Measurements from ENCODE around the gene POTEF. TPM values are rescaled to one million over a fixed set of nuclear protein-coding genes. Genes with fewer than 3 reads are reported as not detected.

Gene POTEF
- total and polyA plus RNA-seq, 4 donors: not detected

DNA sequence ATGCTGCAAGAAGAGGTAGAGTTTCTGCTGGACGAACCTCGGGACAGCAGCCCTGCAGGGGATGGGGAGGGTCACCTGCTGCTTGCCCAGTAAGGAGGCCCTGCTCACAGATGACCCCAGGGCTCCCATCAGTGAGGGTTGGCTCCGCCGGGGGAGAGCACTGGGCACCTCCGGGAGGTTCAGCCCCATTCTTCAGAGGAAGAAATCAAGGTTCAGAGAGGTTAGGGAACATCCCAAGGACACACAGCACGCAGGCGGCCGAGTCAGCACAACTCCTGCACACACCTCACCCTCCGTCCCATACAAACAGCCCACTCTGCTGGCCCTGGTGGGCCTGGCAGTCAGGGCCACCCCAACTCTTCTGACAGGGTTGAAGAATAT, 27.6 kb upstream of the POTEF start:
- no peaks in the 10 kb centered on the region for H3K4me1 ChIP-seq (ENCODE audit: control insufficient read depth in 4 of 4, insufficient read depth in 4 of 4, low read length in 3 of 4)
- H3K36me3 ChIP-seq (ENCODE audit: control insufficient read depth in 4 of 4, insufficient read depth in 3 of 4, low read depth in 1 of 4, low read length in 3 of 4): peaks cover 8 to 26% (median 13%) of the 10 kb centered on the region in 4 donors
- WGBS: 91% methylated on average over 9 of the region's 9 CpGs

More for the DNA sequence above, 27.6 kb upstream of the POTEF start:
- Histone ChIP-seq H3K4me3 (ENCODE audit: low read depth in 1 of 3, low read length in 3 of 3) (no peak overlapping the region), H3K9ac (ENCODE audit: low read depth in 1 of 2, low read length in 2 of 2) (no peak overlapping the region), H3K27ac (ENCODE audit: low read depth in 1 of 2, low read length in 2 of 2) (no peak overlapping the region), H3K27me3 (ENCODE audit: control insufficient read depth in 4 of 4, insufficient read depth in 4 of 4, low read length in 3 of 4) (no peaks in the 10 kb centered on the region), H3K9me3 (ENCODE audit: control insufficient read depth in 4 of 4, low read length in 3 of 4) (no peaks in the 10 kb centered on the region)
- no peak for DNase-seq (ENCODE audit: low spot score)
- TF ChIP-seq RXRA (IDR thresholded peaks at IDR 0.05): no peak
- TF ChIP-seq SP1 (IDR thresholded peaks at IDR 0.05): no peak
- no peak for TF ChIP-seq FOXA2 (IDR thresholded peaks at IDR 0.05)
- TF ChIP-seq MAX (IDR thresholded peaks at IDR 0.05): no peak
- TF ChIP-seq GABPA (IDR thresholded peaks at IDR 0.05 in 1 of 2, conservative IDR thresholded peaks at IDR 0.05 in 1 of 2): no peak
- no peak for TF ChIP-seq JUND (IDR thresholded peaks at IDR 0.05)
- TF ChIP-seq YY1 (IDR thresholded peaks at IDR 0.05): no peak
- TF ChIP-seq EGR1 (IDR thresholded peaks at IDR 0.05; ENCODE audit: low read depth in 2 of 2): no peak
- no peak for TF ChIP-seq ZBTB33 (IDR thresholded peaks at IDR 0.05)
- no peak for TF ChIP-seq TAF1 (conservative IDR thresholded peaks at IDR 0.05)
- TF ChIP-seq ATF3 (IDR thresholded peaks at IDR 0.05): no peak
- TF ChIP-seq HNF4A (conservative IDR thresholded peaks at IDR 0.05): no peak
- TF ChIP-seq, protein P1, sequence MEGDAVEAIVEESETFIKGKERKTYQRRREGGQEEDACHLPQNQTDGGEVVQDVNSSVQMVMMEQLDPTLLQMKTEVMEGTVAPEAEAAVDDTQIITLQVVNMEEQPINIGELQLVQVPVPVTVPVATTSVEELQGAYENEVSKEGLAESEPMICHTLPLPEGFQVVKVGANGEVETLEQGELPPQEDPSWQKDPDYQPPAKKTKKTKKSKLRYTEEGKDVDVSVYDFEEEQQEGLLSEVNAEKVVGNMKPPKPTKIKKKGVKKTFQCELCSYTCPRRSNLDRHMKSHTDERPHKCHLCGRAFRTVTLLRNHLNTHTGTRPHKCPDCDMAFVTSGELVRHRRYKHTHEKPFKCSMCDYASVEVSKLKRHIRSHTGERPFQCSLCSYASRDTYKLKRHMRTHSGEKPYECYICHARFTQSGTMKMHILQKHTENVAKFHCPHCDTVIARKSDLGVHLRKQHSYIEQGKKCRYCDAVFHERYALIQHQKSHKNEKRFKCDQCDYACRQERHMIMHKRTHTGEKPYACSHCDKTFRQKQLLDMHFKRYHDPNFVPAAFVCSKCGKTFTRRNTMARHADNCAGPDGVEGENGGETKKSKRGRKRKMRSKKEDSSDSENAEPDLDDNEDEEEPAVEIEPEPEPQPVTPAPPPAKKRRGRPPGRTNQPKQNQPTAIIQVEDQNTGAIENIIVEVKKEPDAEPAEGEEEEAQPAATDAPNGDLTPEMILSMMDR (IDR thresholded peaks at IDR 0.05; ENCODE audit: low read depth, low read length, missing input control): no peak
- TF ChIP-seq, protein P2, sequence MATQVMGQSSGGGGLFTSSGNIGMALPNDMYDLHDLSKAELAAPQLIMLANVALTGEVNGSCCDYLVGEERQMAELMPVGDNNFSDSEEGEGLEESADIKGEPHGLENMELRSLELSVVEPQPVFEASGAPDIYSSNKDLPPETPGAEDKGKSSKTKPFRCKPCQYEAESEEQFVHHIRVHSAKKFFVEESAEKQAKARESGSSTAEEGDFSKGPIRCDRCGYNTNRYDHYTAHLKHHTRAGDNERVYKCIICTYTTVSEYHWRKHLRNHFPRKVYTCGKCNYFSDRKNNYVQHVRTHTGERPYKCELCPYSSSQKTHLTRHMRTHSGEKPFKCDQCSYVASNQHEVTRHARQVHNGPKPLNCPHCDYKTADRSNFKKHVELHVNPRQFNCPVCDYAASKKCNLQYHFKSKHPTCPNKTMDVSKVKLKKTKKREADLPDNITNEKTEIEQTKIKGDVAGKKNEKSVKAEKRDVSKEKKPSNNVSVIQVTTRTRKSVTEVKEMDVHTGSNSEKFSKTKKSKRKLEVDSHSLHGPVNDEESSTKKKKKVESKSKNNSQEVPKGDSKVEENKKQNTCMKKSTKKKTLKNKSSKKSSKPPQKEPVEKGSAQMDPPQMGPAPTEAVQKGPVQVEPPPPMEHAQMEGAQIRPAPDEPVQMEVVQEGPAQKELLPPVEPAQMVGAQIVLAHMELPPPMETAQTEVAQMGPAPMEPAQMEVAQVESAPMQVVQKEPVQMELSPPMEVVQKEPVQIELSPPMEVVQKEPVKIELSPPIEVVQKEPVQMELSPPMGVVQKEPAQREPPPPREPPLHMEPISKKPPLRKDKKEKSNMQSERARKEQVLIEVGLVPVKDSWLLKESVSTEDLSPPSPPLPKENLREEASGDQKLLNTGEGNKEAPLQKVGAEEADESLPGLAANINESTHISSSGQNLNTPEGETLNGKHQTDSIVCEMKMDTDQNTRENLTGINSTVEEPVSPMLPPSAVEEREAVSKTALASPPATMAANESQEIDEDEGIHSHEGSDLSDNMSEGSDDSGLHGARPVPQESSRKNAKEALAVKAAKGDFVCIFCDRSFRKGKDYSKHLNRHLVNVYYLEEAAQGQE (IDR thresholded peaks at IDR 0.05): no peak

All from liver (tissue), 9 donors.